ENCODE measurements around the gene MEIS3. TPM values are rescaled to one million over a fixed set of nuclear protein-coding genes. Genes with fewer than 3 reads are reported as not detected.
A peak's percentile ranks its signal among the peaks of the same experiment; 100 is the strongest.

Gene MEIS3
- total RNA-seq, 6 donors from 2014 or later = 1.7 to 7.1 (median 3.8) TPM; not detected in 1

DNA sequence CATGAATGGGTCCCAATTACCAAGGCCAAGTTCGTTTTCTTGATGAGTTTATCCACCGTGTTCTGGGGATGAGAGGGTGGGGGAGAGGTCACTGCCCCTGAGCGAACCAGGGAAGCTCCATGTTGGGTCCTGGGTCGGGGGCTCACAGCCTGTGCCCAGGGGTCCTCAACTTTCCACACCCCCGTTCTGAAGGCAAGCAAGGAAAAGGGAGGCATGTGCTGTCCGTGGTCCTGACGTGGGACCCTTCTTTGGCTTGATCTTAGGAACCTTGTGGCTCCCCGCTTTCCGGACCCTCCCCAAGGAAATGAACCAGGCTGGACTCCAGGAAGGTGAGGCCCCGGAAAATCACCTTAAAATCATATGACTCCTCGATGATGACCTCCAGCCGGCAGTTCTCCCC lies 18.2 kb upstream of the MEIS3 start:
- Histone ChIP-seq H3K27ac (no peak overlapping the region), H3K4me3 (no peak overlapping the region), H3K9me3 (no peaks in the 10 kb centered on the region), H3K27me3 (no peaks in the 10 kb centered on the region), H3K4me1 (no peaks in the 10 kb centered on the region), H3K36me3 (no peaks in the 10 kb centered on the region)
- TF ChIP-seq EP300 (IDR thresholded peaks at IDR 0.05) = no peak
- TF ChIP-seq POLR2AphosphoS5 (IDR thresholded peaks at IDR 0.05) = no peak
- TF ChIP-seq POLR2A (IDR thresholded peaks at IDR 0.05) = no peak
- no peak for TF ChIP-seq CTCF (IDR thresholded peaks at IDR 0.05)
- no peak for ATAC-seq (ENCODE audit: low FRiP score in 2 of 2)
- DNase-seq = no peak
- 39 to 52% methylated on average over 9 to 11 of the region's 12 CpGs for WGBS, 2 donors

GRCh38 chr19:47436712-47437401 lies 17.5 kb upstream of the MEIS3 start:
- peak; percentile 90 to 94 for ATAC-seq (ENCODE audit: low FRiP score in 2 of 2)

DNA sequence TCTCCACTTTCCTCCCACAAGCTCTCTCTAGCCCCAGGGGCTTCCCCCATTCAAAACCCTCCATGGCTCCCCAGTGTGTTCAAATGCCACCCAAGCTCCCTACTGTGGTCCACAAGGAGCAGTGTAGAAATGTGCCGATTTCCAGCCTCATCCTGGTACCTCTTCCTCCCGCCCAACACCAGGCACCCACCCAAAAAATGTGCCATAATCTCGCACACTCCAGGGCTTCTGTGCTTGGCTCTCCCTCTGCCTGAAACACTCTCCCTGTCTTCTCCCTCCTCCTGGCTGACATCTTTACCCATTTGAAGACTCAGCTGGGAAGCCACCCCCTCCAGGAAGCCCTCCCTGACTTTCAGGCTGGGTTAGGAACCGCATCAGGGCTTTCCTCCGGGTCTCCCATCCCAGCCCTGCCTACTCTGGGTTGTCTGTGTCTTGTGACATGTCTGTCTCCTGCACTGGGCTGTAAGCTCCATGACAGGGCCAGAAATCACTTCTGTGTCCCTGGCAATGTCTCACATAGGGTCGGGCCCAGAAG lies 16.6 kb upstream of the MEIS3 start:
- no peak for ATAC-seq (ENCODE audit: low FRiP score in 2 of 2)
- H3K36me3 ChIP-seq = no peaks in the 10 kb centered on the region
- no peak for TF ChIP-seq CTCF (IDR thresholded peaks at IDR 0.05)
- no peak for TF ChIP-seq EP300 (IDR thresholded peaks at IDR 0.05)
- no peak for TF ChIP-seq POLR2A (IDR thresholded peaks at IDR 0.05)
- H3K9me3 ChIP-seq = no peaks in the 10 kb centered on the region
- H3K27ac ChIP-seq = no peak overlapping the region
- peaks cover 0 to 10% (median 3%) of the 10 kb centered on the region in 4 donors for H3K27me3 ChIP-seq
- no peak overlapping the region for H3K4me3 ChIP-seq
- no peaks in the 10 kb centered on the region for H3K4me1 ChIP-seq
- 78 to 83% methylated on average over 6 of the region's 6 CpGs for WGBS, 2 donors
- no peak for DNase-seq

More at GRCh38 chr19:47436712-47437401, 17.5 kb upstream of the MEIS3 start:
- H3K36me3 ChIP-seq = no peaks in the 10 kb centered on the region
- TF ChIP-seq CTCF (IDR thresholded peaks at IDR 0.05) (peak; percentile 84 to 92 (median 90)), EP300 (IDR thresholded peaks at IDR 0.05) (no peak)
- 36 to 41% methylated on average over 12 to 16 of the region's 17 CpGs for WGBS, 2 donors
- peak in 1 of 2 donors; percentile 83 for DNase-seq
- no peak overlapping the region for H3K27ac ChIP-seq
- H3K4me1 ChIP-seq = no peaks in the 10 kb centered on the region
- no peaks in the 10 kb centered on the region for H3K9me3 ChIP-seq
- H3K4me3 ChIP-seq = no peak overlapping the region
- peaks cover 0 to 5% (median 1%) of the 10 kb centered on the region in 4 donors for H3K27me3 ChIP-seq

DNA sequence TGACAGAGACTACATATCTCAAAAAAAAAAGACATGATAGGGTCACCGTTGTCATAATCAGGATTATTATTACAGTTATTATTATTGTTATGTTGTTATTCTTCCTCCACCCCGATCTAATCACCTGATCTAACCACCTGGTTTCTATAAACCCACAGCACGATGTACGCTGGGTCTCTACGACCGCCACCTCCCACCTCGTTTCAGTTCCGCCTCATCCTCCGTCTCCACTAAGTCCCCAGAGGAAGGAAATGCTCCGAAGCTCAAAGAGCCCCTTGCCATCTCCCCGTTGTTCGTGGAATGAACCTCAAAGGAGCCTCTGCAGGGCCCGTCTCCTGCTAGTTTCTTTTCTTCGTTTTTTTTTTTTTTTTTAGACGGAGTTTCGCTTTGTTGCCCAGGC lies 15.9 kb upstream of the MEIS3 start:
- Histone ChIP-seq H3K4me3 (no peak overlapping the region), H3K27ac (no peak overlapping the region), H3K36me3 (no peaks in the 10 kb centered on the region), H3K4me1 (peaks cover 3 to 4% (median 4%) of the 10 kb centered on the region in 4 donors), H3K9me3 (no peaks in the 10 kb centered on the region), H3K27me3 (peaks cover 0 to 17% (median 7%) of the 10 kb centered on the region in 4 donors)
- WGBS, 2 donors = 52 to 55% methylated on average over 16 of the region's 16 CpGs
- TF ChIP-seq POLR2AphosphoS5 (IDR thresholded peaks at IDR 0.05) (no peak), POLR2A (IDR thresholded peaks at IDR 0.05) (no peak), EP300 (IDR thresholded peaks at IDR 0.05) (no peak), CTCF (IDR thresholded peaks at IDR 0.05) (no peak)
- DNase-seq = no peak
- ATAC-seq (ENCODE audit: low FRiP score in 2 of 2) = no peak

DNA sequence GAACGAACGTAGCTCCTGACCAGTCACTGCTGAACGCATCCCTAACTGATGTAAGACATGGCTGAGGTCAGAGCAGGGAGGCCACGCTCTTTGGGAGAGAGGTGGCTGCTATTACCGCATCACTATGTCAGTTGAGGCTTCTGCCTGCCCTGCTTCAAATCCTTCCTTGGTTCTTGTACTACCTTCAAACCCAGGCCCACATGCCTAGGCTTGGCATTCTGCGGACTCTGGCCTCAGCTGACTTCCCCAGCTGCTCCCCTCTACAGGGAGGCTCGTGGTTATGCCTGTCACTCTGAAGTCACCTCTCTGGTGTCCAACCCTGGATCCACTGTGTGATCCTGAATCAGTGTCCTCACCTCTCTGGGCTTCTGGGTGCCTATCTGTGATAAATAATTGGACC lies 14.8 kb upstream of the MEIS3 start:
- ATAC-seq (ENCODE audit: low FRiP score in 2 of 2) (no peak), DNase-seq (no peak)
- Histone ChIP-seq H3K9me3 (no peaks in the 10 kb centered on the region), H3K27ac (no peak overlapping the region), H3K36me3 (no peaks in the 10 kb centered on the region), H3K4me1 (peaks cover 8 to 15% (median 13%) of the 10 kb centered on the region in 4 donors), H3K27me3 (peaks cover 0 to 28% (median 16%) of the 10 kb centered on the region in 4 donors), H3K4me3 (no peak overlapping the region)
- TF ChIP-seq CTCF (IDR thresholded peaks at IDR 0.05) (no peak), EP300 (IDR thresholded peaks at IDR 0.05) (no peak), POLR2A (IDR thresholded peaks at IDR 0.05) (no peak), POLR2AphosphoS5 (IDR thresholded peaks at IDR 0.05) (no peak)
- 77 to 88% methylated on average over 4 to 7 of the region's 7 CpGs for WGBS, 2 donors

Measured in upper lobe of left lung (tissue), 6 donors.